ENCODE results near the gene ADGRG7.

DNA sequence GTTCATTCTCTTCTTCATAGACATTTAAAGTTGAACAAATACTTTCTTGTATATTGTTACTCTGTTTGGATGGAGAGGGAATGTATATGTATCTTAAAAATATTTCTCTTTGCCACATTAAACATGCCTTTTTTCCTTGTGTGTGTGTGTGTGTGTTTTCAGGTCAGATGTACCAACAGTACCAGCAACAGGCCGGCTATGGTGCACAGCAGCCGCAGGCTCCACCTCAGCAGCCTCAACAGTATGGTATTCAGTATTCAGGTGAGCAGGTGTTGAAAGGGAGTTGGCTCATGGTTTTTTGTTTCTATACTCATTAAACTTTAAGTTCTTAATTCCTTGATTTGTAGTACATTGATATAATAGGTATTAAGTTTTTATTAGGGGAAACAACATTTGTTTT lies 135.3 kb downstream of the ADGRG7 start:
- no peak for TF ChIP-seq PAX5 (IDR thresholded peaks at IDR 0.05; ENCODE audit: insufficient read depth, low read length, severe bottlenecking)
- no peak for TF ChIP-seq POLR2A (IDR thresholded peaks at IDR 0.05; ENCODE audit: low read depth, low read length)
- no peak for TF ChIP-seq POLR2AphosphoS5 (IDR thresholded peaks at IDR 0.05; ENCODE audit: low read depth, low read length)
- no peak for TF ChIP-seq TAF1 (IDR thresholded peaks at IDR 0.05; ENCODE audit: low read depth, low read length)
- no peak for TF ChIP-seq SPI1 (IDR thresholded peaks at IDR 0.05; ENCODE audit: low read depth, low read length)
